ENCODE results near the gene THSD4. TPM values are rescaled to one million over a fixed set of nuclear protein-coding genes. Genes with fewer than 3 reads are reported as not detected.

THSD4 gene
- total RNA-seq, 1 donor from 2014 or later: 73.5 TPM

DNA sequence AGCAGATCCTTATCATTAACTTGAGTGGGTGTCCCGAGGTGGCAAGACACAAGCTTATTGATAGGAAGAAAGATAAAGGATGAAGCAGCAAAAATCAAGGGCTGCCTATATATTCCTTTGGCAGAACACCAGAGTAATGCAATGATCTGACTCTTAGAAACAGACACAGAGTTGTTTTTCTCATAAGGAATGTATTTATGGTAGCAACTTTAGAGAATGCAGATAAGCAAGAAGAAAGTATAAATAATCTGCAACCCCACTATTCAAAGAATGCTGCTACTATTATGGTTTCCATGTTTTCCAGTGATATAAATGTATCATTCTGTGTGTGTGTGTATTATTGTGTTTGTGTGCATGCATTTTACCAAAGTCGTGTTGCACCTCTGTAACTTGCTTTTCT is 208.3 kb downstream of the THSD4 start:
- H3K4me3 ChIP-seq (ENCODE audit: low read depth, low read length): no peak overlapping the region
- TF ChIP-seq, protein P1, sequence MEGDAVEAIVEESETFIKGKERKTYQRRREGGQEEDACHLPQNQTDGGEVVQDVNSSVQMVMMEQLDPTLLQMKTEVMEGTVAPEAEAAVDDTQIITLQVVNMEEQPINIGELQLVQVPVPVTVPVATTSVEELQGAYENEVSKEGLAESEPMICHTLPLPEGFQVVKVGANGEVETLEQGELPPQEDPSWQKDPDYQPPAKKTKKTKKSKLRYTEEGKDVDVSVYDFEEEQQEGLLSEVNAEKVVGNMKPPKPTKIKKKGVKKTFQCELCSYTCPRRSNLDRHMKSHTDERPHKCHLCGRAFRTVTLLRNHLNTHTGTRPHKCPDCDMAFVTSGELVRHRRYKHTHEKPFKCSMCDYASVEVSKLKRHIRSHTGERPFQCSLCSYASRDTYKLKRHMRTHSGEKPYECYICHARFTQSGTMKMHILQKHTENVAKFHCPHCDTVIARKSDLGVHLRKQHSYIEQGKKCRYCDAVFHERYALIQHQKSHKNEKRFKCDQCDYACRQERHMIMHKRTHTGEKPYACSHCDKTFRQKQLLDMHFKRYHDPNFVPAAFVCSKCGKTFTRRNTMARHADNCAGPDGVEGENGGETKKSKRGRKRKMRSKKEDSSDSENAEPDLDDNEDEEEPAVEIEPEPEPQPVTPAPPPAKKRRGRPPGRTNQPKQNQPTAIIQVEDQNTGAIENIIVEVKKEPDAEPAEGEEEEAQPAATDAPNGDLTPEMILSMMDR (conservative IDR thresholded peaks at IDR 0.05; ENCODE audit: low read depth, low read length): no peak
- DNase-seq (ENCODE audit: low read depth): no peak

DNA sequence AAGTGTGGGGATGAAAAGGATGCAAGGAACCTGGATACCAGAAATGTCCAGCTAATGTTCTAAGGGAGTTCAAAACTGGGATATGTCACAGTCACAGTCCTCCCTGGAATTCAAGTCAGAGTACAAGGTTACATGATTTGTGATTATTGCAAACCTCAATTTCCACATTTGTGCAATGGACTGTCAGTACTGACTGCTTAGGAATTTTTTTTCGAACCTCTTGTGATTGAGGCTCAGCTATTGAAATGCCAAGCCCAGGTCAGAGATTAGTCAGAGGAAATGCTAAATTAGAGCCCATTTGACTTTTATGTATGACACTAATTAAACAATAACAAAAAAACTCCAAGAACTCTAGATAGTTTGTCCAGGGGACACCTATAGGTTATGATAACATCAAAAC is 210.2 kb downstream of the THSD4 start:
- TF ChIP-seq, protein P1 (conservative IDR thresholded peaks at IDR 0.05; ENCODE audit: low read depth, low read length): no peak
- DNase-seq (ENCODE audit: low read depth): peak; percentile 29
- no peak overlapping the region for H3K4me3 ChIP-seq (ENCODE audit: low read depth, low read length)

DNA sequence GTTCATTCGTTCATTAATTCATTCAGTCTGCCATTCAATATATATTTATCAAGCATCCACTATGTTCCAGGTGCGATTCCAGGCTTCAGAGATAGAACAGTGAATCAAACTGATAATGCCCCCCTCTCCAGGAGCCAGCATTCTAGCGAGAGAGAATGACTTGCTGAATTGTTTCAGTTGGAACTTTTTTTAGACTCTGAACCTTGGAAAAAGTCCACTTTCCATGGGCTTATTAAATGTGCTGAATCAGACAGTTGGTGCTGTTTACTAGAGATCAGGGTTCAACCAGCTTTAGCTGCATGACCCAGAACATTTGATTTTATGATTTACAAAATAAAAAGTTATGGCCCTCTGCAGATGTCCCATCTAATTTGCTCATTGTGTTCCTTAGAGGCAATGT is 213.2 kb downstream of the THSD4 start:
- no peak for DNase-seq (ENCODE audit: low read depth)
- TF ChIP-seq, protein P1 (conservative IDR thresholded peaks at IDR 0.05; ENCODE audit: low read depth, low read length): no peak
- H3K4me3 ChIP-seq (ENCODE audit: low read depth, low read length): no peak overlapping the region

DNA sequence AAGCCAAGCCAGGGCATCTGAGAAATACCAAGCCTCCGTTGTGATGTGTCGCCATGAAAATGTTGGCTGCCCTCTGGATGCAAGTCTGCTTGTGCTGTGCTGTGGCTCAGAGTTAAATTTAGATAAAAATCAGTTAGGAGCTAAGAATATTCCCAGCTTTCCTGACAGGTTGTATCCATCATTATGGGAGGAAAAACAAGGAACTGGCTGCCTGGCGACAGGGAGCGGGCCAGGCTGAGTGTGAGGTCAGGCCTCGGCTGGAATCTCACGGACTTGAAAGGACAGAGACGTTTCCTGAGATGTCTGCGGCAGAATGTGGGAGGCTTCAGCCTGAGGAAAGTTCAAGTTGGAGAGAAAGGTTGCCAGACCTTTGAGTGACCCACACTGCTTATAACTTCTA is 213.8 kb downstream of the THSD4 start:
- TF ChIP-seq, protein P1 (conservative IDR thresholded peaks at IDR 0.05; ENCODE audit: low read depth, low read length): no peak
- no peak for DNase-seq (ENCODE audit: low read depth)
- H3K4me3 ChIP-seq (ENCODE audit: low read depth, low read length): no peak overlapping the region

DNA sequence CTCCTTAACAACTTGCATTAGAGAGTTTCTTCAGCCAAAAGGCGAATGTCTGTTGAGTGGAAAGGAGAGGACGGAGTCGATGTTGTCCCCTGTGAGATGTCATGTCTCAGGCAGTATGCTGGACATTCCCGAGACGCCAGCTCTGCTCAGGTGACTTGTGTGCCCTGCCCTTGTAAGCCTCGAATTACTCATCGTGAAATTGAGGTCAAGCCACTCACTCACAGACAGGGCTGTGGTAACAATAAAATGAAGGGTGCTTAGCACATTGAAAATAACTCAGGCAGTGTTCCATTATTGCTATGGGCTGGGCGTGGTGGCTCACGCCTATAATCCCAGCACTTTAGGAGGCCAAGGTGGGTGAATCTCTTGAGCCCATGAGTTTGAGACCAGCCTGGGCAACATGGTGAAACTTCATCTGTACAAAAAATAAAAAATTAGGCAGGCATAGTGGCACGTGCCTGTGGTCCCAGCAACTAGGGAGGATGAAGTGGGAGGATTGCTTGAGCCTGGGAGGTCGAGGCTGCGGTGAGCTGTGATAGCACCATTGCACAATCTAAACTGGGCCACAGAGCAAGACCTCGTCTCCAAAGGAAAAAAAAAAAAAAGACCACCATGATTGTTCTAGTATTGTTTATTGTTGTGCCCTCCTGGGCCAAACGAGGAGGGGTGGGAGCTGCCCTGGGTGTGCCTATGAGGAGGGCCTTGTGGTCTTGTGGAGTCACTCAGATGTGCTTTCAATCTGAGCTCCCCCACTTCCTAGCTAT is 214.4 kb downstream of the THSD4 start:
- no peak overlapping the region for H3K4me3 ChIP-seq (ENCODE audit: low read depth, low read length)
- TF ChIP-seq, protein P1 (conservative IDR thresholded peaks at IDR 0.05; ENCODE audit: low read depth, low read length): no peak
- peak; percentile 40 for DNase-seq (ENCODE audit: low read depth)

DNA sequence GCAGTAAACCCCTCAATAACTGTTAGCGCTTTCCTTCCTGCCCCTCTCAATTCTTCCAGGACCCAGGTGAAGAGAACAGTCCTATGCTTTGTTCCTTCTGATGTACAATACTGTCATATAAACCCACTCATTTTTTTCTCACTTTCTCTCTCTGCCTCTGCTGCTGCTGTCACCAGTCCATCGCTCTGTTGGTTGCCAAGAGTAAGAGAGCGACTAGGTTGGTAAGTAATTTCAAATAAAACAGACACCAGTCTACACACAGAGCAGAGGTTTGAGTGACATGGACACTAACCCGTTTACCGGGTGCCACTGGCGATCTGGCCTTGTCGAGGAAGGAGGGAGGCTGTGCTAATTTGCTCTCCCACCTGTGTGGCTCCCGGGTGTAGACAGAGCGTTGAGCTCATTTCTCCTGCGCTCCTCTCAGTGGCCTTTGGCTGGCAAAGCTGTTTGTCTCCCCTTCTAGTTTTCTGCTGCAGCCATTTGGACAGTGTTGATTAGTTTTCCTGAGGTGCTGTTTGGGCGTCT is 215.4 kb downstream of the THSD4 start:
- TF ChIP-seq, protein P1 (conservative IDR thresholded peaks at IDR 0.05; ENCODE audit: low read depth, low read length): no peak

DNA sequence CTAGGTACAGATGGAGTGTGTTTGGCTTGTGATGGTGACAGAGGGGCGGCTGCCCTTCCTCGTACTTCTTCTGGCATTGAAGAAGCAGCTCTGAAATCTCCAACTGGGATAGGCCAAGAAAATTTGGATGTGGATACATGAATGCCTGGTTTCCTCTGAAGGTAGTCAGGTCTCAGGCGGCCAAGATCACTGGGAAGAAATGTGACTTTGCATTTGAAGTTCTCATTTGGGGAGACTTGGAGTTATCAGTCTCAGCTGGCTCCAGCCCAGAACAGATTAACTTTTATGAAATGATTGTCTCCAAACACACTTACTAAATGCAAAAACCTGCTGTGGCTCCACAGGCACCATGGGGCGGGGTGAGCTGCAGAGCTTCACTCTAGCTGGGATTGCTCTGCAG is 215.9 kb downstream of the THSD4 start:
- no peak for DNase-seq (ENCODE audit: low read depth)
- TF ChIP-seq, protein P1 (conservative IDR thresholded peaks at IDR 0.05; ENCODE audit: low read depth, low read length): no peak
- H3K4me3 ChIP-seq (ENCODE audit: low read depth, low read length): no peak overlapping the region

More for the DNA sequence above, 215.4 kb downstream of the THSD4 start:
- H3K4me3 ChIP-seq (ENCODE audit: low read depth, low read length): no peak overlapping the region
- DNase-seq (ENCODE audit: low read depth): no peak

Measured in epithelial cell of proximal tubule (primary cell).